Measurements from ENCODE around the gene C11orf42. TPM values are rescaled to one million over a fixed set of nuclear protein-coding genes. Genes with fewer than 3 reads are reported as not detected.

Gene C11orf42
- total and polyA plus RNA-seq, 4 donors: not detected

GRCh38 chr11:6201481-6201880 lies 3.9 kb upstream of the C11orf42 start:
- peaks cover 0 to 5% (median 1%) of the 10 kb centered on the region in 4 donors for H3K36me3 ChIP-seq (ENCODE audit: control insufficient read depth in 4 of 4, insufficient read depth in 4 of 4, low read length in 4 of 4)

GRCh38 chr11:6202041-6202440 lies 3.3 kb upstream of the C11orf42 start:
- no peaks in the 10 kb centered on the region for H3K27me3 ChIP-seq (ENCODE audit: control insufficient read depth in 3 of 3, insufficient read depth in 3 of 3, low read length in 2 of 3)
- peaks cover 0 to 5% (median 1%) of the 10 kb centered on the region in 4 donors for H3K36me3 ChIP-seq (ENCODE audit: control insufficient read depth in 4 of 4, insufficient read depth in 4 of 4, low read length in 4 of 4)
- no peak for DNase-seq
- H3K4me1 ChIP-seq (ENCODE audit: control insufficient read depth in 5 of 5, insufficient read depth in 5 of 5, low read length in 5 of 5): no peaks in the 10 kb centered on the region
- H3K27ac ChIP-seq (ENCODE audit: low read depth in 1 of 2, low read length in 1 of 2): no peak overlapping the region
- no peak for ATAC-seq (ENCODE audit: insufficient read depth, low FRiP score)
- WGBS, 2 donors: 72 to 86% methylated on average over 1 of the region's 1 CpG
- H3K9me3 ChIP-seq (ENCODE audit: control insufficient read depth in 4 of 4, insufficient read depth in 3 of 4, low read length in 3 of 4): no peaks in the 10 kb centered on the region
- H3K9ac ChIP-seq (ENCODE audit: insufficient read depth in 1 of 2, low read length in 2 of 2): no peak overlapping the region
- TF ChIP-seq CTCF (IDR thresholded peaks at IDR 0.05; ENCODE audit: control extremely low read depth, extremely low read depth): no peak
- H3K4me3 ChIP-seq: no peak overlapping the region

More at GRCh38 chr11:6201481-6201880, 3.9 kb upstream of the C11orf42 start:
- WGBS, 2 donors: 35 to 66% methylated on average over 2 of the region's 2 CpGs
- Histone ChIP-seq H3K9ac (ENCODE audit: insufficient read depth in 1 of 2, low read length in 2 of 2) (no peak overlapping the region), H3K4me1 (ENCODE audit: control insufficient read depth in 5 of 5, insufficient read depth in 5 of 5, low read length in 5 of 5) (no peaks in the 10 kb centered on the region), H3K27ac (ENCODE audit: low read depth in 1 of 2, low read length in 1 of 2) (peak overlapping the region in 1 of 2 donors; percentile 78), H3K27me3 (ENCODE audit: control insufficient read depth in 3 of 3, insufficient read depth in 3 of 3, low read length in 2 of 3) (no peaks in the 10 kb centered on the region), H3K9me3 (ENCODE audit: control insufficient read depth in 4 of 4, insufficient read depth in 3 of 4, low read length in 3 of 4) (no peaks in the 10 kb centered on the region), H3K4me3 (no peak overlapping the region)
- no peak for TF ChIP-seq CTCF (IDR thresholded peaks at IDR 0.05; ENCODE audit: control extremely low read depth, extremely low read depth)
- no peak for DNase-seq
- ATAC-seq (ENCODE audit: insufficient read depth, low FRiP score): peak; percentile 5

GRCh38 chr11:6203327-6203726 lies 2.0 kb upstream of the C11orf42 start:
- Histone ChIP-seq H3K27ac (ENCODE audit: low read depth in 1 of 2, low read length in 1 of 2) (no peak overlapping the region), H3K4me3 (no peak overlapping the region), H3K9ac (ENCODE audit: insufficient read depth in 1 of 2, low read length in 2 of 2) (no peak overlapping the region), H3K27me3 (ENCODE audit: control insufficient read depth in 3 of 3, insufficient read depth in 3 of 3, low read length in 2 of 3) (no peaks in the 10 kb centered on the region), H3K9me3 (ENCODE audit: control insufficient read depth in 4 of 4, insufficient read depth in 3 of 4, low read length in 3 of 4) (no peaks in the 10 kb centered on the region), H3K4me1 (ENCODE audit: control insufficient read depth in 5 of 5, insufficient read depth in 5 of 5, low read length in 5 of 5) (no peaks in the 10 kb centered on the region), H3K36me3 (ENCODE audit: control insufficient read depth in 4 of 4, insufficient read depth in 4 of 4, low read length in 4 of 4) (peaks cover 2 to 5% (median 3%) of the 10 kb centered on the region in 4 donors)
- no peak for TF ChIP-seq CTCF (IDR thresholded peaks at IDR 0.05; ENCODE audit: control extremely low read depth, extremely low read depth)
- ATAC-seq (ENCODE audit: insufficient read depth, low FRiP score) (no peak), DNase-seq (no peak)
- WGBS, 2 donors: 33 to 63% methylated on average over 3 of the region's 3 CpGs

GRCh38 chr11:6204706-6205105 lies 651 bp upstream of the C11orf42 start:
- H3K27ac ChIP-seq (ENCODE audit: low read depth in 1 of 2, low read length in 1 of 2): no peak overlapping the region
- no peaks in the 10 kb centered on the region for H3K4me1 ChIP-seq (ENCODE audit: control insufficient read depth in 5 of 5, insufficient read depth in 5 of 5, low read length in 5 of 5)
- H3K9ac ChIP-seq (ENCODE audit: insufficient read depth in 1 of 2, low read length in 2 of 2): no peak overlapping the region
- ATAC-seq (ENCODE audit: insufficient read depth, low FRiP score) (no peak), DNase-seq (peak in 1 of 3 donors; percentile 4)
- H3K4me3 ChIP-seq: no peak overlapping the region
- WGBS, 2 donors: 28 to 81% methylated on average over 1 of the region's 1 CpG
- H3K9me3 ChIP-seq (ENCODE audit: control insufficient read depth in 4 of 4, insufficient read depth in 3 of 4, low read length in 3 of 4): no peaks in the 10 kb centered on the region
- peaks cover 3 to 8% (median 7%) of the 10 kb centered on the region in 4 donors for H3K36me3 ChIP-seq (ENCODE audit: control insufficient read depth in 4 of 4, insufficient read depth in 4 of 4, low read length in 4 of 4)
- no peaks in the 10 kb centered on the region for H3K27me3 ChIP-seq (ENCODE audit: control insufficient read depth in 3 of 3, insufficient read depth in 3 of 3, low read length in 2 of 3)
- TF ChIP-seq CTCF (IDR thresholded peaks at IDR 0.05; ENCODE audit: control extremely low read depth, extremely low read depth): no peak

All from lung (tissue), 12 donors.